Esophagus muscularis mucosa (tissue), 4 donors: ENCODE results near the gene STAT5B. TPM values are rescaled to one million over a fixed set of nuclear protein-coding genes. Genes with fewer than 3 reads are reported as not detected.
"Not testable (repeated sequence)": the region's sequence is repeated elsewhere in the genome, so short reads cannot be mapped to it uniquely, and the experiment has no call there.

Source experiments
- DNase-seq: peaks from one replicate; pipeline ENCODE4 v3.0.0-alpha.2; 2017; ENCODE audit errors: extremely low spot score
- H3K27ac ChIP-seq, 4 donors: fragments of 200-600 bp; sonication (generic); replicated peaks in 1 of 4; 1 replicate in 3 of 4; 2 replicates in 1 of 4; pipeline ENCODE4 v1.5.1; 2016 to 2019; ENCODE audit warnings: mild to moderate bottlenecking in 1 of 4
- H3K27me3 ChIP-seq, 4 donors: fragments of 200-600 bp; sonication (generic); one replicate each; pipeline versions ENCODE4 v1.5.1 to v1.6.0; 2016 to 2019
- H3K36me3 ChIP-seq, 4 donors: fragments of 200-600 bp; sonication (generic); one replicate each; pipeline ENCODE4 v1.5.1; 2016 to 2019
- H3K4me1 ChIP-seq, 4 donors: fragments of 200-600 bp; sonication (generic); one replicate each; pipeline ENCODE4 v1.5.1; 2016 to 2019
- H3K4me3 ChIP-seq, 4 donors: fragments of 200-600 bp; sonication (generic); 1 replicate in 2 of 4; 2 replicates in 2 of 4; pipeline ENCODE4 v1.5.1; 2016 to 2019; ENCODE audit warnings: mild to moderate bottlenecking in 4 of 4, moderate library complexity in 1 of 4
- H3K9me3 ChIP-seq, 4 donors: fragments of 200-600 bp; sonication (generic); 1 replicate in 3 of 4; 2 replicates in 1 of 4; pipeline ENCODE4 v1.5.1; 2016 to 2019
- EP300 ChIP-seq: sonication (generic); formaldehyde crosslinking; IDR thresholded peaks from one replicate; pipeline ENCODE4 v1.6.1; 2017; ENCODE audit warnings: antibody characterized with exemption
- POLR2A ChIP-seq: fragments of 450-650 bp; IDR thresholded peaks from one replicate; pipeline ENCODE4 v1.6.1; 2017; ENCODE audit warnings: antibody characterized with exemption, moderate library complexity, mild to moderate bottlenecking, low read depth
- POLR2AphosphoS5 ChIP-seq, 2 donors: sonication (generic); formaldehyde crosslinking; IDR thresholded peaks; one replicate each; pipeline ENCODE4 v1.6.1; 2017; ENCODE audit warnings: antibody characterized with exemption in 2 of 2
- WGBS: methylation state at CpG from one replicate; pipeline ENCODE4 v1.1.5; 2018; 5-methylcytosine and 5-hydroxymethylcytosine counted together
- intact Hi-C: fragments of 100-400 bp; cut with DNase I; formaldehyde crosslinking; loops from one replicate; pipeline ENCODE4 v1.15.1; 2023
- total RNA-seq, 4 donors: library from RNA; depleted of rRNA; stranded (reverse); fragments of >200 nt; gene quantifications; one replicate each; pipeline versions ENCODE4 v1.1.0 to v1.2.1, GENCODE V29; 2016
- TF ChIP-seq, protein P1 (sequence below), 3 experiments: fragments of 200-600 bp in 2 of 3; fragments of 450-650 bp in 1 of 3; sonication (generic) in 2 of 3; IDR thresholded peaks; one replicate each; pipeline ENCODE4 v1.5.1; 2017 to 2019; ENCODE audit warnings: antibody characterized with exemption in 3 of 3, mild to moderate bottlenecking in 2 of 3, moderate library complexity in 1 of 3

Gene STAT5B
- total RNA-seq, 4 donors from 2014 or later, result 75.0 to 93.4 (median 85.2) TPM

- peaks cover 0 to 35% (median 32%) of the 10 kb centered on the region in 4 donors for H3K4me1 ChIP-seq
Measured at GRCh38 chr17:42266462-42266861, 9.7 kb downstream of the STAT5B start.

DNA sequence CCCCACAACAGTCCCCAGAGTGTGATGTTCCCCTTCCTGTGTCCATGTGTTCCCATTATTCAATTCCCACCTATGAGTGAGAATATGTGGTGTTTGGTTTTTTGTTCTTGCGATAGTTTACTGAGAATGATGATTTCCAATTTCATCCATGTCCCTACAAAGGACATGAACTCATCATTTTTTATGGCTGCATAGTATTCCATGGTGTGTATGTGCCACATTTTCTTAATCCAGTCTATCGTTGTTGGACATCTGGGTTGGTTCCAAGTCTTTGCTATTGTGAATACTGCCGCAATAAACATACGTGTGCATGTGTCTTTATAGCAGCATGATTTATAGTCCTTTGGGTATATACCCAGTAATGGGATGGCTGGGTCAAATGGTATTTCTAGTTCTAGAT lies 11.8 kb downstream of the STAT5B start:
- WGBS, result no CpG with 5 or more reads among the region's 4 CpGs
- DNase-seq, H3K9me3 ChIP-seq, H3K27ac ChIP-seq, H3K36me3 ChIP-seq, H3K4me3 ChIP-seq, intact Hi-C loops, H3K27me3 ChIP-seq: not testable (repeated sequence)
- H3K4me1 ChIP-seq, result peaks cover 0 to 18% (median 11%) of the 10 kb centered on the region in 4 donors

More at GRCh38 chr17:42266462-42266861, 9.7 kb downstream of the STAT5B start:
- TF ChIP-seq EP300 (no peak), POLR2AphosphoS5 (IDR thresholded peaks at IDR 0.05) (no peak), POLR2A (no peak)
- TF ChIP-seq, protein P1, sequence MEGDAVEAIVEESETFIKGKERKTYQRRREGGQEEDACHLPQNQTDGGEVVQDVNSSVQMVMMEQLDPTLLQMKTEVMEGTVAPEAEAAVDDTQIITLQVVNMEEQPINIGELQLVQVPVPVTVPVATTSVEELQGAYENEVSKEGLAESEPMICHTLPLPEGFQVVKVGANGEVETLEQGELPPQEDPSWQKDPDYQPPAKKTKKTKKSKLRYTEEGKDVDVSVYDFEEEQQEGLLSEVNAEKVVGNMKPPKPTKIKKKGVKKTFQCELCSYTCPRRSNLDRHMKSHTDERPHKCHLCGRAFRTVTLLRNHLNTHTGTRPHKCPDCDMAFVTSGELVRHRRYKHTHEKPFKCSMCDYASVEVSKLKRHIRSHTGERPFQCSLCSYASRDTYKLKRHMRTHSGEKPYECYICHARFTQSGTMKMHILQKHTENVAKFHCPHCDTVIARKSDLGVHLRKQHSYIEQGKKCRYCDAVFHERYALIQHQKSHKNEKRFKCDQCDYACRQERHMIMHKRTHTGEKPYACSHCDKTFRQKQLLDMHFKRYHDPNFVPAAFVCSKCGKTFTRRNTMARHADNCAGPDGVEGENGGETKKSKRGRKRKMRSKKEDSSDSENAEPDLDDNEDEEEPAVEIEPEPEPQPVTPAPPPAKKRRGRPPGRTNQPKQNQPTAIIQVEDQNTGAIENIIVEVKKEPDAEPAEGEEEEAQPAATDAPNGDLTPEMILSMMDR (IDR thresholded peaks at IDR 0.05), result no peak
- DNase-seq, result no peak
- WGBS, result 94% methylated on average over 2 of the region's 2 CpGs
- Histone ChIP-seq H3K27ac (no peak overlapping the region), H3K36me3 (no peaks in the 10 kb centered on the region), H3K9me3 (no peaks in the 10 kb centered on the region), H3K27me3 (no peaks in the 10 kb centered on the region), H3K4me3 (no peak overlapping the region)
- intact Hi-C loops, result no loop called here

DNA sequence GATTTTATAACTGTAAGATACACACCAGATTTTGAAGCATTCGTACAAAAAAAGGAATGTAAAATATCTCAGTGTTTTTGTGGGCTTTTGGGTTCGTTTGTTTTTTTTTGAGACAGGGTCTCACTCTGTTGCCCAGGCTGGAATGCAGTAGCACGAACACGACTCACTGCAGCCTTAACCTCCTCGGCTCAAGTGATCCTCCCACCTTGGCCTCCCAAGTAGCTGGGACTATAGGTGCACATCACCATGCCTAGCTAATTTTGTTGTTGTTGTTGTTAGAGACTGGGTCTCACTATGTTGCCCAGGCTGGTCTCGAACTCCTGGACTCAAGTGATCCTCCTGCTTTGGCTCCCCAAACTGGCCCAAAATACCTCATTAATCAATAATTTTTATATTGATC lies 15.9 kb downstream of the STAT5B start:
- H3K27me3 ChIP-seq, result no peaks in the 10 kb centered on the region
- no peaks in the 10 kb centered on the region for H3K36me3 ChIP-seq
- H3K4me1 ChIP-seq, result peaks cover 0 to 23% (median 17%) of the 10 kb centered on the region in 4 donors
- intact Hi-C loops, result no loop called here
- DNase-seq, result no peak
- no peaks in the 10 kb centered on the region for H3K9me3 ChIP-seq
- TF ChIP-seq POLR2AphosphoS5 (IDR thresholded peaks at IDR 0.05) (no peak), EP300 (no peak), POLR2A (no peak)
- TF ChIP-seq, protein P1 (IDR thresholded peaks at IDR 0.05), result no peak
- no peak overlapping the region for H3K27ac ChIP-seq
- 89% methylated on average over 6 of the region's 6 CpGs for WGBS
- H3K4me3 ChIP-seq, result no peak overlapping the region

- DNase-seq, result no peak
- Histone ChIP-seq H3K36me3 (no peaks in the 10 kb centered on the region), H3K9me3 (no peaks in the 10 kb centered on the region), H3K4me1 (peaks cover 17 to 66% (median 62%) of the 10 kb centered on the region in 4 donors), H3K27me3 (no peaks in the 10 kb centered on the region), H3K27ac (no peak overlapping the region), H3K4me3 (no peak overlapping the region)
- intact Hi-C loops, result no loop called here
- TF ChIP-seq POLR2AphosphoS5 (IDR thresholded peaks at IDR 0.05) (no peak), EP300 (no peak), POLR2A (no peak)
- TF ChIP-seq, protein P1 (IDR thresholded peaks at IDR 0.05), result no peak
- WGBS, result 91% methylated on average over 8 of the region's 8 CpGs
Measured at GRCh38 chr17:42255445-42255844, 20.7 kb downstream of the STAT5B start.

- Histone ChIP-seq H3K27ac (peak overlapping the region in 1 of 4 donors; percentile 94), H3K4me3 (no peak overlapping the region), H3K4me1 (peaks cover 26 to 83% (median 75%) of the 10 kb centered on the region in 4 donors), H3K36me3 (no peaks in the 10 kb centered on the region), H3K9me3 (no peaks in the 10 kb centered on the region), H3K27me3 (no peaks in the 10 kb centered on the region)
- DNase-seq, result no peak
- TF ChIP-seq EP300, result no peak
- TF ChIP-seq POLR2A, result no peak
- TF ChIP-seq, protein P1 (IDR thresholded peaks at IDR 0.05), result no peak
- TF ChIP-seq POLR2AphosphoS5 (IDR thresholded peaks at IDR 0.05), result no peak
- intact Hi-C loops, result no loop called here
- WGBS, result 93% methylated on average over 5 of the region's 5 CpGs
Measured at GRCh38 chr17:42253578-42253977, 22.6 kb downstream of the STAT5B start.
